ENCODE measurements around the gene LSG1.

- TF ChIP-seq CTCF (IDR thresholded peaks at IDR 0.05) = no peak
- TF ChIP-seq EZH2phosphoT487 (IDR thresholded peaks at IDR 0.05) = no peak
- no peak for TF ChIP-seq EZH2 (IDR thresholded peaks at IDR 0.05)
Observed at GRCh38 chr3:194676471-194676870, 4.5 kb upstream of the LSG1 start.

All from neural progenitor cell (in vitro differentiated cells).